Ovary (tissue), 9 donors: Measurements from ENCODE around the gene ACAP3. TPM values are rescaled to one million over a fixed set of nuclear protein-coding genes. Genes with fewer than 3 reads are reported as not detected.
A peak's percentile ranks its signal among the peaks of the same experiment; 100 is the strongest.

Experiments used
- DNase-seq, 5 donors: peaks; one replicate each; pipeline ENCODE4 v3.0.0-alpha.2; 2019 to 2020
- H3K27ac ChIP-seq, 2 donors: fragments of 200-600 bp; one replicate each; pipeline versions ENCODE4 v1.5.1 to v1.8.0; 2019 to 2022
- H3K27me3 ChIP-seq: fragments of 200-600 bp; one replicate; pipeline ENCODE4 v1.8.0; 2022
- H3K36me3 ChIP-seq: fragments of 200-600 bp; sonication (generic); one replicate; pipeline ENCODE4 v1.5.1; 2019
- H3K4me1 ChIP-seq: one replicate; pipeline ENCODE4 v1.8.1; 2013; ENCODE audit warnings: mild to moderate bottlenecking, moderate library complexity; ENCODE audit not compliant: insufficient read depth
- H3K4me3 ChIP-seq: fragments of 200-600 bp; sonication (generic); one replicate; pipeline ENCODE4 v1.5.1; 2017
- H3K9me3 ChIP-seq, 2 donors: fragments of 200-600 bp in 1 of 2; sonication (generic) in 1 of 2; one replicate each; pipeline versions ENCODE4 v1.5.1 to v1.8.1; 2013 to 2019; ENCODE audit warnings: mild to moderate bottlenecking in 1 of 2, moderate library complexity in 1 of 2
- CTCF ChIP-seq, 3 donors: fragments of 450-650 bp in 2 of 3; fragments of 200-600 bp in 1 of 3; IDR thresholded peaks; one replicate each; pipeline versions ENCODE4 v1.5.1 to v1.8.0; 2016 to 2022; ENCODE audit warnings: antibody characterized with exemption in 3 of 3, mild to moderate bottlenecking in 1 of 3
- EP300 ChIP-seq: sonication (generic); formaldehyde crosslinking; IDR thresholded peaks from one replicate; pipeline ENCODE4 v1.6.1; 2017; ENCODE audit warnings: antibody characterized with exemption
- POLR2A ChIP-seq: fragments of 450-650 bp; IDR thresholded peaks from one replicate; pipeline ENCODE4 v1.6.1; 2017; ENCODE audit warnings: antibody characterized with exemption, mild to moderate bottlenecking, moderate library complexity
- WGBS, 3 donors: extraction: QIAGEN DNeasy Blood & Tissue Kit in 1 of 3; methylation state at CpG; one replicate each; pipeline versions ENCODE4 v1.1.5 to v1.1.7; 2013 to 2017; 5-methylcytosine and 5-hydroxymethylcytosine counted together
- intact Hi-C, 4 donors: fragments of 100-400 bp; cut with DNase I; formaldehyde crosslinking; loops; one replicate each; pipeline versions ENCODE4 v1.11.0 to v1.15.1; 2022 to 2023
- polyA plus RNA-seq, 2 donors: library from polyadenylated mRNA; stranded (reverse); fragments of 200-250 nt in 1 of 2; fragments of 350-450 nt in 1 of 2; fragmentation: Illumina TruSeq in 1 of 2; extraction: RNeasy Lipid Tissue Mini Kit (QIAGEN cat#74804) in 1 of 2; gene quantifications; one replicate each; pipeline ENCODE4 v1.2.3, GENCODE V29; 2013 to 2014
- total RNA-seq, 7 donors: library from RNA; depleted of rRNA in 2 of 7; stranded (reverse); fragments of >200 nt in 2 of 7; fragmentation: NEBNext Ultra II Directional in 3 of 7; extraction: Animal tissue kit (Norgen Biotek cat#: 25700) in 3 of 7; gene quantifications; one replicate each; pipeline versions ENCODE4 v1.1.0 to v1.2.4, GENCODE V29; 2016 to 2023
- donor health status: DM: no; HTN: no; CAD: no; lungs with moderate emphysema.
- donor health status: DM: no; HTN: no; CAD: no.
- donor health status: Bipolar disorder and iron deficiency.
- donor health status: DM: yes; HTN: yes; CAD: no.
- donor health status: DM: no; HTN: no; CAD: no.
- donor health status: DM: yes; HTN: yes; CAD: no.

ACAP3 gene
- total and polyA plus RNA-seq, 9 donors, result 3.5 to 62.4 (median 45.1) TPM

- DNase-seq, result peak in 1 of 5 donors; percentile 37
- Histone ChIP-seq H3K27ac (no peak overlapping the region), H3K36me3 (no peaks in the 10 kb centered on the region), H3K27me3 (no peaks in the 10 kb centered on the region), H3K4me1 (peaks cover 3% of the 10 kb centered on the region), H3K9me3 (no peaks in the 10 kb centered on the region), H3K4me3 (no peak overlapping the region)
- intact Hi-C loops, result loop anchor here in 3 of 4 donors (5.0 to 10.0 kb wide), 3 partner anchors 172 to 310 kb away; partner anchors contain the start of gene PERM1 (in 2 of the 3)
- TF ChIP-seq POLR2A, result no peak
- TF ChIP-seq EP300, result no peak
- TF ChIP-seq CTCF (IDR thresholded peaks at IDR 0.05), result no peak
- WGBS, 3 donors, result 85 to 92% (median 89%) methylated on average over 25 to 58 of the region's 58 CpGs
These were observed 13.4 kb downstream of the ACAP3 start for GRCh38 chr1:1294250-1294890.

GRCh38 chr1:1293263-1294249 lies 14.2 kb downstream of the ACAP3 start:
- TF ChIP-seq CTCF (IDR thresholded peaks at IDR 0.05), result no peak
- TF ChIP-seq POLR2A, result no peak
- no peak for TF ChIP-seq EP300
- H3K4me1 ChIP-seq, result peaks cover 3% of the 10 kb centered on the region
- H3K9me3 ChIP-seq, result no peaks in the 10 kb centered on the region
- no peak overlapping the region for H3K27ac ChIP-seq
- WGBS, 3 donors, result 73 to 79% (median 77%) methylated on average over 77 to 94 of the region's 94 CpGs
- intact Hi-C loops, result loop anchor here in 3 of 4 donors (5.0 to 10.0 kb wide), 3 partner anchors 171 to 309 kb away; partner anchors contain the start of gene PERM1 (in 2 of the 3)
- no peaks in the 10 kb centered on the region for H3K27me3 ChIP-seq
- H3K4me3 ChIP-seq, result no peak overlapping the region
- peak in 2 of 5 donors; percentile 31 to 40 for DNase-seq
- no peaks in the 10 kb centered on the region for H3K36me3 ChIP-seq

GRCh38 chr1:1292851-1293250 lies 14.9 kb downstream of the ACAP3 start:
- H3K4me3 ChIP-seq, result no peak overlapping the region
- WGBS, 3 donors, result 78 to 91% (median 85%) methylated on average over 12 to 18 of the region's 18 CpGs
- H3K27me3 ChIP-seq, result no peaks in the 10 kb centered on the region
- H3K27ac ChIP-seq, result no peak overlapping the region
- intact Hi-C loops, result loop anchor here in 3 of 4 donors (5.0 to 10.0 kb wide), 3 partner anchors 171 to 308 kb away; partner anchors contain the start of gene PERM1 (in 2 of the 3)
- H3K4me1 ChIP-seq, result peaks cover 3% of the 10 kb centered on the region
- H3K36me3 ChIP-seq, result no peaks in the 10 kb centered on the region
- H3K9me3 ChIP-seq, result no peaks in the 10 kb centered on the region
- TF ChIP-seq CTCF (IDR thresholded peaks at IDR 0.05), result no peak
- TF ChIP-seq EP300, result no peak
- TF ChIP-seq POLR2A, result no peak
- peak in 2 of 5 donors; percentile 26 to 41 for DNase-seq

GRCh38 chr1:1292442-1292779 lies 15.3 kb downstream of the ACAP3 start:
- no peaks in the 10 kb centered on the region for H3K27me3 ChIP-seq
- intact Hi-C loops, result loop anchor here in 3 of 4 donors (5.0 to 10.0 kb wide), 3 partner anchors 170 to 308 kb away; partner anchors contain the start of gene PERM1 (in 2 of the 3)
- H3K9me3 ChIP-seq, result no peaks in the 10 kb centered on the region
- DNase-seq, result peak in 2 of 5 donors; percentile 30 to 41
- no peak overlapping the region for H3K4me3 ChIP-seq
- H3K4me1 ChIP-seq, result peaks cover 3% of the 10 kb centered on the region
- WGBS, 3 donors, result 81 to 90% (median 82%) methylated on average over 9 of the region's 9 CpGs
- H3K36me3 ChIP-seq, result no peaks in the 10 kb centered on the region
- TF ChIP-seq CTCF (IDR thresholded peaks at IDR 0.05), result no peak
- TF ChIP-seq EP300, result no peak
- no peak for TF ChIP-seq POLR2A
- no peak overlapping the region for H3K27ac ChIP-seq
